ENCODE results near the gene LYZ. TPM values are rescaled to one million over a fixed set of nuclear protein-coding genes. Genes with fewer than 3 reads are reported as not detected.

The LYZ gene
- total RNA-seq, 2 experiments from 2014 or later: 71.4 to 72.9 TPM

GRCh38 chr12:69368171-69368570 lies 20.0 kb downstream of the LYZ start:
- no peak overlapping the region for H3K4me3 ChIP-seq (ENCODE audit: low read length)
- no peak for ATAC-seq (ENCODE audit: poor library complexity)
- no peaks in the 10 kb centered on the region for H3K27me3 ChIP-seq (ENCODE audit: control insufficient read depth in 1 of 2, insufficient read depth in 2 of 2, low read length in 2 of 2)
- intact Hi-C loops (cut with DNase I, micrococcal nuclease): no loop called here
- TF ChIP-seq, protein P1, sequence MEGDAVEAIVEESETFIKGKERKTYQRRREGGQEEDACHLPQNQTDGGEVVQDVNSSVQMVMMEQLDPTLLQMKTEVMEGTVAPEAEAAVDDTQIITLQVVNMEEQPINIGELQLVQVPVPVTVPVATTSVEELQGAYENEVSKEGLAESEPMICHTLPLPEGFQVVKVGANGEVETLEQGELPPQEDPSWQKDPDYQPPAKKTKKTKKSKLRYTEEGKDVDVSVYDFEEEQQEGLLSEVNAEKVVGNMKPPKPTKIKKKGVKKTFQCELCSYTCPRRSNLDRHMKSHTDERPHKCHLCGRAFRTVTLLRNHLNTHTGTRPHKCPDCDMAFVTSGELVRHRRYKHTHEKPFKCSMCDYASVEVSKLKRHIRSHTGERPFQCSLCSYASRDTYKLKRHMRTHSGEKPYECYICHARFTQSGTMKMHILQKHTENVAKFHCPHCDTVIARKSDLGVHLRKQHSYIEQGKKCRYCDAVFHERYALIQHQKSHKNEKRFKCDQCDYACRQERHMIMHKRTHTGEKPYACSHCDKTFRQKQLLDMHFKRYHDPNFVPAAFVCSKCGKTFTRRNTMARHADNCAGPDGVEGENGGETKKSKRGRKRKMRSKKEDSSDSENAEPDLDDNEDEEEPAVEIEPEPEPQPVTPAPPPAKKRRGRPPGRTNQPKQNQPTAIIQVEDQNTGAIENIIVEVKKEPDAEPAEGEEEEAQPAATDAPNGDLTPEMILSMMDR (IDR thresholded peaks at IDR 0.05): no peak
- ChIA-PET POLR2A (no interaction called here), CTCF (interaction anchor here (0.8 kb wide), 1 partner anchor 17 kb away, joined by 3 read pairs; no protein-coding TSS in a partner anchor)
- Mint-ChIP-seq H3K36me3 (ENCODE audit: low read depth) (peaks cover 79% of the 10 kb centered on the region), H3K9me3 (no peaks in the 10 kb centered on the region), H3K4me1 (ENCODE audit: low read depth) (peaks cover 18% of the 10 kb centered on the region), H3K4me3 (no peak overlapping the region), H3K27me3 (no peaks in the 10 kb centered on the region), H3K27ac (no peak overlapping the region)
- peaks cover 59% of the 10 kb centered on the region for H3K36me3 ChIP-seq (ENCODE audit: insufficient read depth, low read length)
- H3K4me1 ChIP-seq (ENCODE audit: insufficient read depth, low read length): no peaks in the 10 kb centered on the region
- H3K9me3 ChIP-seq (ENCODE audit: control insufficient read depth in 1 of 2, insufficient read depth in 1 of 2, low read length in 2 of 2): no peaks in the 10 kb centered on the region
- DNase-seq: no peak
- no peak overlapping the region for H3K27ac ChIP-seq (ENCODE audit: low read depth in 1 of 2, low read length in 2 of 2)

DNA sequence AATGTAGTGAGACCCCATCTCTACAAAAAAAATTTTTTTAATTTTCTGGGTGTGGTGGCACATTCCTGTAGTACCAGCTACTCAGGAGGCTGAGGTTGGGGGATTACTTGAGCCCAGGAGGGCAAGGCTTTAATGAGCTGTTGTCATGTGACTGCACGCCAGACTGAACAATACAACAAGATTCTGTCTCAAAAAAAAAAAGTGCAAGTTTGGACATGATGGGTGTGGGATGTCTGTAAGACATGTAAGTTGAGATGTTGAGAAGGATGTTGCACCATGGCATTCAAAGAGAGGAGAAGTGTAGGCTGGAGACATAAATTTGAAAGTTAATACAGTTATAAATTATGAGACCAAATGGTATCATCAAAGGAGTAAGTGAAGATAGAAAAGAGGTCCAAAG lies 34.9 kb downstream of the LYZ start:
- H3K4me3 Mint-ChIP-seq: no peak overlapping the region
- CTCF ChIA-PET: interaction anchor here (0.9 kb wide), 1 partner anchor 11 kb away, joined by 3 read pairs; no protein-coding TSS in a partner anchor
- POLR2A ChIA-PET: no interaction called here

DNA sequence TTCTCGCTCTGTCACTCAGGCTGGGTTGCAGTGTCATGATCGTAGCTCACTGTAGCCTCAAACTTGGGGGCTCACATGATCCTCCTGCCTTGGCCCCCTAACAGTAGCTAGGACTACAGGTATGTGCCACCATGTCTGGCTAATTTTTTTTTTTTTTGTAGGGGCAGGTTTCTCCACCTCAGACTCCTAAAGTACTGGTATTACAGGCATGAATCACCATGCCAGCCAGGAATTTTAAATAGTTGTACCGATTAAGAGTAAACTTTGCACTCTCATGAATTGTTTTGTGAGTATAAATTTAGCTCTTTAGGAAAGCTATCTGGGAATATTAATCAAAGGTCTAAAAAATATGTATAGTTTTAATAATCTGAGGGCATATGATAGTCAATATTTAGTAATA lies 36.9 kb downstream of the LYZ start:
- no peaks in the 10 kb centered on the region for H3K4me1 ChIP-seq (ENCODE audit: insufficient read depth, low read length)
- ATAC-seq (ENCODE audit: poor library complexity) (no peak), DNase-seq (no peak)
- POLR2A ChIA-PET: no interaction called here
- intact Hi-C loops (cut with DNase I, micrococcal nuclease): loop anchor here in 1 of 2 experiments (5.0 kb wide), 1 partner anchor 72 kb away; no protein-coding TSS in a partner anchor
- peaks cover 10% of the 10 kb centered on the region for H3K36me3 ChIP-seq (ENCODE audit: insufficient read depth, low read length)
- CTCF ChIA-PET: interaction anchor here (0.7 to 2.0 kb wide), 3 partner anchors 17 to 186 kb away, joined by 3 to 5 read pairs (median 3); no protein-coding TSS in a partner anchor
- Mint-ChIP-seq H3K36me3 (ENCODE audit: low read depth) (peaks cover 63% of the 10 kb centered on the region), H3K27me3 (no peaks in the 10 kb centered on the region), H3K9me3 (no peaks in the 10 kb centered on the region), H3K4me3 (no peak overlapping the region), H3K27ac (no peak overlapping the region), H3K4me1 (ENCODE audit: low read depth) (no peaks in the 10 kb centered on the region)
- no peaks in the 10 kb centered on the region for H3K9me3 ChIP-seq (ENCODE audit: control insufficient read depth in 1 of 2, insufficient read depth in 1 of 2, low read length in 2 of 2)
- TF ChIP-seq, protein P1 (IDR thresholded peaks at IDR 0.05): no peak
- H3K27me3 ChIP-seq (ENCODE audit: control insufficient read depth in 1 of 2, insufficient read depth in 2 of 2, low read length in 2 of 2): no peaks in the 10 kb centered on the region
- H3K27ac ChIP-seq (ENCODE audit: low read depth in 1 of 2, low read length in 2 of 2): no peak overlapping the region
- no peak overlapping the region for H3K4me3 ChIP-seq (ENCODE audit: low read length)

More for the DNA sequence above, 34.9 kb downstream of the LYZ start:
- peaks cover 65% of the 10 kb centered on the region for H3K36me3 Mint-ChIP-seq (ENCODE audit: low read depth)
- Histone ChIP-seq H3K36me3 (ENCODE audit: insufficient read depth, low read length) (peaks cover 19% of the 10 kb centered on the region), H3K4me3 (ENCODE audit: low read length) (no peak overlapping the region), H3K27me3 (ENCODE audit: control insufficient read depth in 1 of 2, insufficient read depth in 2 of 2, low read length in 2 of 2) (no peaks in the 10 kb centered on the region), H3K4me1 (ENCODE audit: insufficient read depth, low read length) (no peaks in the 10 kb centered on the region), H3K27ac (ENCODE audit: low read depth in 1 of 2, low read length in 2 of 2) (no peak overlapping the region), H3K9me3 (ENCODE audit: control insufficient read depth in 1 of 2, insufficient read depth in 1 of 2, low read length in 2 of 2) (no peaks in the 10 kb centered on the region)
- no peak overlapping the region for H3K27ac Mint-ChIP-seq
- H3K9me3 Mint-ChIP-seq: no peaks in the 10 kb centered on the region
- TF ChIP-seq, protein P1 (IDR thresholded peaks at IDR 0.05): no peak
- H3K27me3 Mint-ChIP-seq: no peaks in the 10 kb centered on the region
- H3K4me1 Mint-ChIP-seq (ENCODE audit: low read depth): peaks cover 4% of the 10 kb centered on the region
- intact Hi-C loops (cut with DNase I, micrococcal nuclease): no loop called here
- ATAC-seq (ENCODE audit: poor library complexity) (no peak), DNase-seq (no peak)
